B cell (primary cell): Measurements from ENCODE around the gene PTPN20. TPM values are rescaled to one million over a fixed set of nuclear protein-coding genes. Genes with fewer than 3 reads are reported as not detected.

Source experiments
- ATAC-seq: fragments of 200-7000 bp; cut with Tn5 transposase; one replicate; pipeline ENCODE4 v1.10.0; 2021; ENCODE audit warnings: low read depth, mild to moderate bottlenecking, moderate number of reproducible peaks, moderate library complexity
- CTCF ChIA-PET: fragments of 350-600 bp; sonication (Branson Sonifier 250); formaldehyde crosslinking; loops from one replicate; lab custom pipeline; 2021; ENCODE audit warnings: antibody characterized with exemption, inconsistent platforms; lab: Charles Lee
- POLR2A ChIA-PET: fragments of 350-600 bp; sonication (Branson Sonifier 250); formaldehyde crosslinking; loops from one replicate; lab custom pipeline; 2021; ENCODE audit warnings: antibody characterized with exemption; lab: Charles Lee
- DNase-seq: peaks from one replicate; pipeline ENCODE4 v3.0.0; 2013
- H2AFZ ChIP-seq: 2 replicates; pipeline ENCODE4 v1.6.1; 2012; ENCODE audit warnings: mild to moderate bottlenecking, low read depth, low read length; ENCODE audit not compliant: insufficient read depth, poor library complexity, severe bottlenecking
- H3K27ac ChIP-seq, 2 donors: 1 replicate in 1 of 2; 2 replicates in 1 of 2; pipeline ENCODE4 v1.5.1; 2012 to 2013; ENCODE audit warnings: low read length in 2 of 2, mild to moderate bottlenecking in 2 of 2, moderate library complexity in 1 of 2
- H3K27me3 ChIP-seq, 4 experiments: fragments of 200-600 bp in 1 of 4; sonication (generic) in 1 of 4; replicated peaks in 1 of 4; 1 replicate in 2 of 4; 2 replicates in 2 of 4; pipeline versions ENCODE4 v1.6.1 to v1.7.0; 2013 to 2016; ENCODE audit warnings: low read length in 3 of 4, mild to moderate bottlenecking in 2 of 4, mixed read lengths in 1 of 4, moderate library complexity in 1 of 4; ENCODE audit not compliant: insufficient read depth in 4 of 4, control insufficient read depth in 3 of 4; ENCODE audit errors: control extremely low read depth in 1 of 4
- H3K36me3 ChIP-seq, 2 experiments: replicated peaks in 1 of 2; 1 replicate in 1 of 2; 2 replicates in 1 of 2; pipeline versions ENCODE4 v1.6.1 to v1.7.1; 2013; ENCODE audit warnings: low read length in 1 of 2; ENCODE audit not compliant: insufficient read depth in 2 of 2, control insufficient read depth in 1 of 2; ENCODE audit errors: control extremely low read depth in 1 of 2, extremely low read depth in 1 of 2
- H3K4me1 ChIP-seq, 2 donors: fragments of 200-600 bp in 1 of 2; sonication (generic) in 1 of 2; 1 replicate in 1 of 2; 2 replicates in 1 of 2; pipeline versions ENCODE4 v1.5.1 to v1.6.1; 2013 to 2017; ENCODE audit warnings: low read length in 2 of 2; ENCODE audit not compliant: control insufficient read depth in 2 of 2, insufficient read depth in 2 of 2
- H3K4me2 ChIP-seq: replicated peaks from 2 replicates; pipeline ENCODE3; 2012; ENCODE audit warnings: mild to moderate bottlenecking, low read depth, low read length; ENCODE audit not compliant: poor library complexity, severe bottlenecking
- H3K4me3 ChIP-seq, 5 experiments: fragments of 200-600 bp in 1 of 5; sonication (generic) in 1 of 5; 1 replicate in 3 of 5; 2 replicates in 2 of 5; pipeline versions ENCODE4 v1.5.1 to v1.7.0; 2011 to 2016; ENCODE audit warnings: low read length in 4 of 5, mild to moderate bottlenecking in 4 of 5, low read depth in 2 of 5, control low read depth in 1 of 5, moderate library complexity in 1 of 5; ENCODE audit not compliant: insufficient read depth in 1 of 5; ENCODE audit errors: control extremely low read depth in 1 of 5, extremely low read depth in 1 of 5
- H3K79me2 ChIP-seq: fragments of 200-600 bp; sonication (generic); one replicate; pipeline ENCODE4 v1.6.0; 2016; ENCODE audit warnings: low read length; ENCODE audit not compliant: control insufficient read depth, insufficient read depth
- H3K9ac ChIP-seq: fragments of 200-600 bp; sonication (generic); 2 replicates; pipeline ENCODE4 v1.6.1; 2017; ENCODE audit warnings: mild to moderate bottlenecking, low read length, moderate library complexity
- H3K9me3 ChIP-seq, 3 donors: one replicate each; pipeline versions ENCODE4 v1.6.1 to v1.7.1; 2013; ENCODE audit warnings: low read length in 2 of 3; ENCODE audit not compliant: control insufficient read depth in 2 of 3, insufficient read depth in 1 of 3; ENCODE audit errors: control extremely low read depth in 1 of 3
- H4K20me1 ChIP-seq: 2 replicates; pipeline ENCODE4 v1.6.0; 2012; ENCODE audit warnings: mild to moderate bottlenecking, low read length; ENCODE audit not compliant: insufficient read depth, control insufficient read depth, poor library complexity, severe bottlenecking
- H3K27ac Mint-ChIP-seq: one replicate; pipeline ENCODE4 v1.8.0; 2021; ENCODE audit warnings: mixed read lengths
- H3K27me3 Mint-ChIP-seq: one replicate; pipeline ENCODE4 v1.8.0; 2021; ENCODE audit warnings: mixed read lengths
- H3K4me1 Mint-ChIP-seq: one replicate; pipeline ENCODE4 v1.8.0; 2021; ENCODE audit warnings: mixed read lengths
- H3K4me3 Mint-ChIP-seq: one replicate; pipeline ENCODE4 v1.8.0; 2021; ENCODE audit warnings: mixed read lengths
- H3K9me3 Mint-ChIP-seq: one replicate; pipeline ENCODE4 v1.8.0; 2022; ENCODE audit warnings: mixed read lengths; ENCODE audit not compliant: insufficient read depth
- EZH2 ChIP-seq: IDR thresholded peaks from 2 replicates; pipeline ENCODE4 v1.6.1; 2012; ENCODE audit warnings: borderline replicate concordance, low read depth, mild to moderate bottlenecking, moderate library complexity, low read length; ENCODE audit not compliant: insufficient read depth, poor library complexity, severe bottlenecking
- WGBS: methylation state at CpG from one replicate; pipeline ENCODE4 v1.1.5; 2013; ENCODE audit warnings: missing lambda C conversion rate; ENCODE audit not compliant: insufficient coverage; 5-methylcytosine and 5-hydroxymethylcytosine counted together
- intact Hi-C: fragments of 100-400 bp; cut with micrococcal nuclease; formaldehyde crosslinking; loops from one replicate; pipeline ENCODE4 v1.10.0; 2022
- polyA plus RNA-seq: library from polyadenylated mRNA; depleted of rRNA; stranded (reverse); fragments of >200 nt; gene quantifications from 2 replicates; pipeline ENCODE4 v1.2.3, GENCODE V29; 2012
- total RNA-seq, 2 donors: library from RNA; stranded (reverse); fragments of 120-200 nt in 1 of 2; gene quantifications; 1 replicate in 1 of 2; 2 replicates in 1 of 2; pipeline versions ENCODE4 v1.2.3 to v1.2.4, GENCODE V29; 2013 to 2022
- TF ChIP-seq, protein P1 (sequence below): fragments of 200-600 bp; IDR thresholded peaks from one replicate; pipeline ENCODE4 v1.8.0; 2022; ENCODE audit warnings: antibody characterized with exemption, mild to moderate bottlenecking

Gene PTPN20
- total and polyA plus RNA-seq, 2 donors (not counting 1 experiment from before 2014, with no cell fraction given) = 0.24 to 4.2 TPM

DNA sequence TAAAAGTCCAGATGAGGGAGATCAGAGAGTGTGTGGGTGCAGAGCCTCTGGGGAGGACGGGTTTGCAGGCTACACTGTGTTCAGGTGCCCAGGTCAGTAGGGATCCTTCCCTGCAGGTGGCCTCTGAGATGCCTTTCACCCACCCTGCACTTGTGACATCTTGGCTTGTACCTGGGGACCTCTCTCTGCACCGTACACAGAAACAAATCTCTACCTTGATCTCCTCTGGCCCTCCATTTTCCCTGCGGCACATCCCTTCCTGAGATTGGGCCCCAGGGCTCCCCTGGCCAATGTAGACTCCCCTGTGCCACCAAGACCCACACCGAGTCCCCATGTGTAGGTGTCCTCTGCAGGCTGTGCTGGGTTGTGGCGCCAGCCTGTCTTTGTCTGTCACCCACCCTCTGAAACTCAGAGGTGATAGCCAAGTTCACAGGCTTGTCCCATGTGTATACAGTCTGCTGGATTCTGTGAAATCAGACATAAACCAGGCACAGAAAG, 140.6 kb downstream of the PTPN20 start:
- DNase-seq (no peak), ATAC-seq (no peak)
- Histone ChIP-seq H4K20me1 (no peaks in the 10 kb centered on the region), H3K4me3 (no peak overlapping the region), H3K27ac (no peak overlapping the region), H2AFZ (no peak overlapping the region), H3K4me2 (no peak overlapping the region), H3K9me3 (no peaks in the 10 kb centered on the region), H3K36me3 (no peaks in the 10 kb centered on the region), H3K79me2 (no peaks in the 10 kb centered on the region), H3K27me3 (no peaks in the 10 kb centered on the region), H3K4me1 (no peaks in the 10 kb centered on the region), H3K9ac (no peak overlapping the region)
- ChIA-PET CTCF (interaction anchor here (1.5 kb wide), 1 partner anchor 9 kb away, joined by 3 read pairs; no protein-coding TSS in a partner anchor), POLR2A (no interaction called here)
- intact Hi-C loops = no loop called here
- Mint-ChIP-seq H3K9me3 (no peaks in the 10 kb centered on the region), H3K27ac (no peak overlapping the region), H3K4me3 (no peak overlapping the region), H3K27me3 (peaks cover 3% of the 10 kb centered on the region), H3K4me1 (no peaks in the 10 kb centered on the region)
- TF ChIP-seq EZH2 = no peak
- TF ChIP-seq, protein P1, sequence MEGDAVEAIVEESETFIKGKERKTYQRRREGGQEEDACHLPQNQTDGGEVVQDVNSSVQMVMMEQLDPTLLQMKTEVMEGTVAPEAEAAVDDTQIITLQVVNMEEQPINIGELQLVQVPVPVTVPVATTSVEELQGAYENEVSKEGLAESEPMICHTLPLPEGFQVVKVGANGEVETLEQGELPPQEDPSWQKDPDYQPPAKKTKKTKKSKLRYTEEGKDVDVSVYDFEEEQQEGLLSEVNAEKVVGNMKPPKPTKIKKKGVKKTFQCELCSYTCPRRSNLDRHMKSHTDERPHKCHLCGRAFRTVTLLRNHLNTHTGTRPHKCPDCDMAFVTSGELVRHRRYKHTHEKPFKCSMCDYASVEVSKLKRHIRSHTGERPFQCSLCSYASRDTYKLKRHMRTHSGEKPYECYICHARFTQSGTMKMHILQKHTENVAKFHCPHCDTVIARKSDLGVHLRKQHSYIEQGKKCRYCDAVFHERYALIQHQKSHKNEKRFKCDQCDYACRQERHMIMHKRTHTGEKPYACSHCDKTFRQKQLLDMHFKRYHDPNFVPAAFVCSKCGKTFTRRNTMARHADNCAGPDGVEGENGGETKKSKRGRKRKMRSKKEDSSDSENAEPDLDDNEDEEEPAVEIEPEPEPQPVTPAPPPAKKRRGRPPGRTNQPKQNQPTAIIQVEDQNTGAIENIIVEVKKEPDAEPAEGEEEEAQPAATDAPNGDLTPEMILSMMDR = no peak
- 92% methylated on average over 4 of the region's 5 CpGs for WGBS
